K562 (cell line): Measurements from ENCODE around the gene TXNL1. TPM values are rescaled to one million over a fixed set of nuclear protein-coding genes. Genes with fewer than 3 reads are reported as not detected.

Experiments used
- DIDO1 ChIP-seq: fragments of 450-650 bp; IDR thresholded peaks from 2 replicates; pipeline ENCODE4 v1.6.1; 2016; ENCODE audit warnings: low read depth, missing biosample characterization, missing genetic modification characterization
- E2F4 ChIP-seq: sonication (generic); formaldehyde crosslinking; IDR thresholded peaks from 2 replicates; pipeline ENCODE4 v1.8.0; 2022; ENCODE audit warnings: mild to moderate bottlenecking, low read depth, missing genetic modification reagents
- ETS2 ChIP-seq: IDR thresholded peaks from 2 replicates; pipeline ENCODE4 v1.6.1; 2016; ENCODE audit warnings: borderline replicate concordance, missing genetic modification characterization, mild to moderate bottlenecking, moderate library complexity, missing compliant biosample characterization; ENCODE audit not compliant: poor library complexity, severe bottlenecking
- KLF16 ChIP-seq: IDR thresholded peaks from 2 replicates; pipeline ENCODE4 v1.6.1; 2016; ENCODE audit warnings: antibody characterized with exemption
- KLF6 ChIP-seq: fragments of 250-450 bp; sonication (Bioruptor Pico); IDR thresholded peaks from 2 replicates; pipeline ENCODE4 v1.4.0; 2020; ENCODE audit warnings: mild to moderate bottlenecking, moderate library complexity, borderline replicate concordance
- MCM3 ChIP-seq: fragments of 450-650 bp; IDR thresholded peaks from 2 replicates; pipeline ENCODE4 v1.6.1; 2016
- MTA3 ChIP-seq: fragments of 450-650 bp; formaldehyde crosslinking; IDR thresholded peaks from 2 replicates; pipeline ENCODE4 v1.6.1; 2017; ENCODE audit warnings: mild to moderate bottlenecking, borderline replicate concordance
- NFIX ChIP-seq: fragments of 250-450 bp; sonication (Bioruptor Pico); IDR thresholded peaks from 2 replicates; pipeline ENCODE4 v1.4.0; 2020; ENCODE audit warnings: low read depth, mild to moderate bottlenecking, moderate library complexity
- SUPT5H ChIP-seq: fragments of 450-650 bp; IDR thresholded peaks from 2 replicates; pipeline ENCODE4 v1.6.1; 2016
- TCFL5 ChIP-seq: fragments of 250-450 bp; sonication (Bioruptor Pico); conservative IDR thresholded peaks from 2 replicates; pipeline ENCODE4 v1.6.1; 2021; ENCODE audit warnings: mild to moderate bottlenecking, moderate library complexity, matching md5 sums
- TOE1 ChIP-seq, 2 experiments: fragments of 450-650 bp in 1 of 2; sonication (generic) in 1 of 2; formaldehyde crosslinking in 1 of 2; IDR thresholded peaks; 2 replicates each; pipeline versions ENCODE4 v1.7.1 to v1.8.0; 2016 to 2022; ENCODE audit warnings: borderline replicate concordance in 2 of 2, mild to moderate bottlenecking in 2 of 2, antibody characterized with exemption in 1 of 2, inconsistent platforms in 1 of 2, low read depth in 1 of 2, missing genetic modification reagents in 1 of 2, moderate library complexity in 1 of 2
- UBTF ChIP-seq, 2 experiments: IDR thresholded peaks; 2 replicates each; pipeline ENCODE4 v1.6.1; 2012; ENCODE audit warnings: improper control_type of control experiment in 2 of 2, low read depth in 2 of 2, low read length in 2 of 2, borderline replicate concordance in 1 of 2
- XRCC4 ChIP-seq: IDR thresholded peaks from one replicate; pipeline ENCODE4 v1.6.1; 2011; ENCODE audit not compliant: insufficient read depth, insufficient read length; ENCODE audit errors: extremely low read depth
- ZNF232 ChIP-seq: sonication (generic); formaldehyde crosslinking; IDR thresholded peaks from 2 replicates; pipeline ENCODE4 v1.8.0; 2022; ENCODE audit warnings: mild to moderate bottlenecking, missing genetic modification reagents
- ZNF274 ChIP-seq: IDR thresholded peaks from 2 replicates; pipeline ENCODE4 v1.6.1; 2011; ENCODE audit warnings: low read depth, mild to moderate bottlenecking, low read length, moderate library complexity, borderline replicate concordance
- ZNF740 ChIP-seq, 3 experiments: fragments of 200-800 bp in 1 of 3; sonication (Bioruptor generic) in 1 of 3; sonication (generic) in 1 of 3; formaldehyde crosslinking in 1 of 3; IDR thresholded peaks; 2 replicates each; pipeline versions ENCODE4 v1.6.1 to v1.8.0; 2016 to 2022; ENCODE audit warnings: mild to moderate bottlenecking in 2 of 3, missing compliant biosample characterization in 2 of 3, missing genetic modification characterization in 2 of 3, missing genetic modification reagents in 1 of 3
- polyA plus RNA-seq, 8 experiments: library from polyadenylated mRNA; depleted of rRNA in 4 of 8; stranded (reverse) in 5 of 8; unstranded in 3 of 8; fragments of >200 nt; fragmentation: Nextera tagmentation in 2 of 8; fragmentation: Illumina TruSeq in 1 of 8; extraction: Ambion mirVana in 2 of 8; extraction: Trizol in 1 of 8; gene quantifications; 2 replicates each; pipeline versions ENCODE4 v1.2.1 to v1.2.3, GENCODE V29; 2011 to 2014; ENCODE audit warnings: inconsistent platforms in 1 of 8, missing spikeins in 1 of 8
- total RNA-seq, 7 experiments: library from RNA; depleted of rRNA in 6 of 7; stranded (reverse); fragments of >200 nt in 6 of 7; fragmentation: Illumina TruSeq in 2 of 7; extraction: Trizol in 2 of 7; gene quantifications; 2 replicates each; pipeline versions ENCODE4 v1.2.1 to v1.2.3, GENCODE V29; 2011 to 2021; ENCODE audit warnings: low replicate concordance in 1 of 7
- TF ChIP-seq, protein P1 (sequence below): fragments of 250-450 bp; sonication (Bioruptor Pico); IDR thresholded peaks from 2 replicates; pipeline ENCODE4 v1.5.0; 2020; ENCODE audit warnings: mild to moderate bottlenecking

Gene TXNL1
- total and polyA plus RNA-seq, 9 of the 15 experiments (the other 6 are each of a cell fraction or from before 2014, with no cell fraction given), result 45.4 to 103 (median 65.7) TPM

- TF ChIP-seq E2F4 (CRISPR knock-in tag), result no peak
- no peak for TF ChIP-seq XRCC4
- peak; percentile 50; the same call in 1 of the 2 replicates for TF ChIP-seq TOE1 (IDR thresholded peaks at IDR 0.05; ENCODE audit: borderline replicate concordance)
- no peak for TF ChIP-seq TOE1 (CRISPR knock-in tag; IDR thresholded peaks at IDR 0.05; ENCODE audit: borderline replicate concordance, low read depth)
- no peak for TF ChIP-seq MTA3
- TF ChIP-seq MCM3, result no peak
- TF ChIP-seq NFIX (CRISPR knock-in tag), result no peak
- no peak for TF ChIP-seq ETS2 (tag)
- no peak for TF ChIP-seq ZNF274
- TF ChIP-seq KLF16, result no peak
- TF ChIP-seq UBTF (IDR thresholded peaks at IDR 0.05; ENCODE audit: borderline replicate concordance in 1 of 2, low read depth in 2 of 2, low read length in 2 of 2), result no peak
- no peak for TF ChIP-seq ZNF740 (CRISPR knock-in tag; IDR thresholded peaks at IDR 0.05)
- TF ChIP-seq ZNF740 (tag; IDR thresholded peaks at IDR 0.05), result no peak
- TF ChIP-seq KLF6, result no peak
- no peak for TF ChIP-seq ZNF232 (CRISPR knock-in tag)
- peak; percentile 72 for TF ChIP-seq SUPT5H
- TF ChIP-seq DIDO1 (tag), result peak; percentile 51
- no peak for TF ChIP-seq TCFL5 (CRISPR knock-in tag)
- TF ChIP-seq, protein P1, sequence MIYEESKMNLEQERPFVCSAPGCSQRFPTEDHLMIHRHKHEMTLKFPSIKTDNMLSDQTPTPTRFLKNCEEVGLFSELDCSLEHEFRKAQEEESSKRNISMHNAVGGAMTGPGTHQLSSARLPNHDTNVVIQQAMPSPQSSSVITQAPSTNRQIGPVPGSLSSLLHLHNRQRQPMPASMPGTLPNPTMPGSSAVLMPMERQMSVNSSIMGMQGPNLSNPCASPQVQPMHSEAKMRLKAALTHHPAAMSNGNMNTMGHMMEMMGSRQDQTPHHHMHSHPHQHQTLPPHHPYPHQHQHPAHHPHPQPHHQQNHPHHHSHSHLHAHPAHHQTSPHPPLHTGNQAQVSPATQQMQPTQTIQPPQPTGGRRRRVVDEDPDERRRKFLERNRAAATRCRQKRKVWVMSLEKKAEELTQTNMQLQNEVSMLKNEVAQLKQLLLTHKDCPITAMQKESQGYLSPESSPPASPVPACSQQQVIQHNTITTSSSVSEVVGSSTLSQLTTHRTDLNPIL (CRISPR knock-in tag), result no peak
These were observed 12.8 kb upstream of the TXNL1 start, which contains the start of gene WDR7 (continued) for GRCh38 chr18:56650944-56651770.
